ENCODE data around the gene NIPBL. TPM values are rescaled to one million over a fixed set of nuclear protein-coding genes. Genes with fewer than 3 reads are reported as not detected.

Gene NIPBL, protein sequence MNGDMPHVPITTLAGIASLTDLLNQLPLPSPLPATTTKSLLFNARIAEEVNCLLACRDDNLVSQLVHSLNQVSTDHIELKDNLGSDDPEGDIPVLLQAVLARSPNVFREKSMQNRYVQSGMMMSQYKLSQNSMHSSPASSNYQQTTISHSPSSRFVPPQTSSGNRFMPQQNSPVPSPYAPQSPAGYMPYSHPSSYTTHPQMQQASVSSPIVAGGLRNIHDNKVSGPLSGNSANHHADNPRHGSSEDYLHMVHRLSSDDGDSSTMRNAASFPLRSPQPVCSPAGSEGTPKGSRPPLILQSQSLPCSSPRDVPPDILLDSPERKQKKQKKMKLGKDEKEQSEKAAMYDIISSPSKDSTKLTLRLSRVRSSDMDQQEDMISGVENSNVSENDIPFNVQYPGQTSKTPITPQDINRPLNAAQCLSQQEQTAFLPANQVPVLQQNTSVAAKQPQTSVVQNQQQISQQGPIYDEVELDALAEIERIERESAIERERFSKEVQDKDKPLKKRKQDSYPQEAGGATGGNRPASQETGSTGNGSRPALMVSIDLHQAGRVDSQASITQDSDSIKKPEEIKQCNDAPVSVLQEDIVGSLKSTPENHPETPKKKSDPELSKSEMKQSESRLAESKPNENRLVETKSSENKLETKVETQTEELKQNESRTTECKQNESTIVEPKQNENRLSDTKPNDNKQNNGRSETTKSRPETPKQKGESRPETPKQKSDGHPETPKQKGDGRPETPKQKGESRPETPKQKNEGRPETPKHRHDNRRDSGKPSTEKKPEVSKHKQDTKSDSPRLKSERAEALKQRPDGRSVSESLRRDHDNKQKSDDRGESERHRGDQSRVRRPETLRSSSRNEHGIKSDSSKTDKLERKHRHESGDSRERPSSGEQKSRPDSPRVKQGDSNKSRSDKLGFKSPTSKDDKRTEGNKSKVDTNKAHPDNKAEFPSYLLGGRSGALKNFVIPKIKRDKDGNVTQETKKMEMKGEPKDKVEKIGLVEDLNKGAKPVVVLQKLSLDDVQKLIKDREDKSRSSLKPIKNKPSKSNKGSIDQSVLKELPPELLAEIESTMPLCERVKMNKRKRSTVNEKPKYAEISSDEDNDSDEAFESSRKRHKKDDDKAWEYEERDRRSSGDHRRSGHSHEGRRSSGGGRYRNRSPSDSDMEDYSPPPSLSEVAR (N-terminal part only)
- total RNA-seq (26.5 and 34.2 TPM in 2 replicates), polyA plus RNA-seq (24.6 and 30.8 TPM in 2 replicates), polyA minus RNA-seq (ENCODE audit: low replicate concordance) (26.6 and 28.5 TPM in 2 replicates)
- 12.5 and 15.5 TPM in 2 replicates for polyA plus RNA-seq (2012)

GRCh38 chr5:36876299-36876964 lies at the start of gene NIPBL:
TSS of gene NIPBL (plus strand) at chr5:36876769. CDS start at chr5:36953697, 76,928 bp downstream.
- Histone ChIP-seq H3K4me2 (ENCODE audit: extremely low read depth, insufficient read depth, low read length) (peak within 1 kb of the TSS; percentile 99), H3K4me3 (replicated peaks in 1 of 4; ENCODE audit: control extremely low read depth in 1 of 4, insufficient read depth in 1 of 4, low read depth in 3 of 4, low read length in 4 of 4) (peak within 1 kb of the TSS; percentile 81 to 97 (median 90)), H3K4me1 (ENCODE audit: control insufficient read depth, extremely low read depth, insufficient read depth, low read length) (peaks cover 3% of the 10 kb centered on the region), H3K36me3 (ENCODE audit: control insufficient read depth, insufficient read depth, low read length) (no peaks in the 10 kb centered on the region), H4K20me1 (ENCODE audit: control insufficient read depth, extremely low read depth, insufficient read depth, low read length) (no peaks in the 10 kb centered on the region), H2AFZ (ENCODE audit: low read length) (peak within 1 kb of the TSS; percentile 98), H3K79me2 (ENCODE audit: control insufficient read depth, insufficient read depth, low read length) (peaks cover 93% of the 10 kb centered on the region), H3K9me3 (ENCODE audit: control insufficient read depth, insufficient read depth, low read depth, low read length) (no peaks in the 10 kb centered on the region), H3K27ac (ENCODE audit: insufficient read depth, low read length) (peak within 1 kb of the TSS; percentile 96), H3K27me3 (ENCODE audit: control insufficient read depth, insufficient read depth, low read length) (no peaks in the 10 kb centered on the region), H3K9ac (ENCODE audit: insufficient read depth, low read length) (peak within 1 kb of the TSS; percentile 97)
- DNase-seq (ENCODE audit: low read depth in 2 of 2) = peak; percentile 94
- TF ChIP-seq, protein P1, sequence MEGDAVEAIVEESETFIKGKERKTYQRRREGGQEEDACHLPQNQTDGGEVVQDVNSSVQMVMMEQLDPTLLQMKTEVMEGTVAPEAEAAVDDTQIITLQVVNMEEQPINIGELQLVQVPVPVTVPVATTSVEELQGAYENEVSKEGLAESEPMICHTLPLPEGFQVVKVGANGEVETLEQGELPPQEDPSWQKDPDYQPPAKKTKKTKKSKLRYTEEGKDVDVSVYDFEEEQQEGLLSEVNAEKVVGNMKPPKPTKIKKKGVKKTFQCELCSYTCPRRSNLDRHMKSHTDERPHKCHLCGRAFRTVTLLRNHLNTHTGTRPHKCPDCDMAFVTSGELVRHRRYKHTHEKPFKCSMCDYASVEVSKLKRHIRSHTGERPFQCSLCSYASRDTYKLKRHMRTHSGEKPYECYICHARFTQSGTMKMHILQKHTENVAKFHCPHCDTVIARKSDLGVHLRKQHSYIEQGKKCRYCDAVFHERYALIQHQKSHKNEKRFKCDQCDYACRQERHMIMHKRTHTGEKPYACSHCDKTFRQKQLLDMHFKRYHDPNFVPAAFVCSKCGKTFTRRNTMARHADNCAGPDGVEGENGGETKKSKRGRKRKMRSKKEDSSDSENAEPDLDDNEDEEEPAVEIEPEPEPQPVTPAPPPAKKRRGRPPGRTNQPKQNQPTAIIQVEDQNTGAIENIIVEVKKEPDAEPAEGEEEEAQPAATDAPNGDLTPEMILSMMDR (conservative IDR thresholded peaks at IDR 0.05 in 1 of 2, IDR thresholded peaks at IDR 0.05 in 1 of 2; ENCODE audit: low read depth in 1 of 2, low read length in 2 of 2) = no peak
- no peak for TF ChIP-seq EZH2 (IDR thresholded peaks at IDR 0.05; ENCODE audit: low read length, missing control alignments)

GRCh38 chr5:36832274-36832673 lies 44.3 kb upstream of the NIPBL start:
- TF ChIP-seq EZH2 (IDR thresholded peaks at IDR 0.05; ENCODE audit: low read length, missing control alignments) = no peak
- TF ChIP-seq, protein P1 (conservative IDR thresholded peaks at IDR 0.05 in 1 of 2, IDR thresholded peaks at IDR 0.05 in 1 of 2; ENCODE audit: low read depth in 1 of 2, low read length in 2 of 2) = no peak
- Histone ChIP-seq H3K36me3 (ENCODE audit: control insufficient read depth, insufficient read depth, low read length) (no peaks in the 10 kb centered on the region), H3K4me1 (ENCODE audit: control insufficient read depth, extremely low read depth, insufficient read depth, low read length) (no peaks in the 10 kb centered on the region), H3K27me3 (ENCODE audit: control insufficient read depth, insufficient read depth, low read length) (peaks cover 3% of the 10 kb centered on the region), H3K4me2 (ENCODE audit: extremely low read depth, insufficient read depth, low read length) (no peak overlapping the region), H3K4me3 (replicated peaks in 1 of 4; ENCODE audit: control extremely low read depth in 1 of 4, insufficient read depth in 1 of 4, low read depth in 3 of 4, low read length in 4 of 4) (no peak overlapping the region), H3K9me3 (ENCODE audit: control insufficient read depth, insufficient read depth, low read depth, low read length) (no peaks in the 10 kb centered on the region), H4K20me1 (ENCODE audit: control insufficient read depth, extremely low read depth, insufficient read depth, low read length) (no peaks in the 10 kb centered on the region), H3K9ac (ENCODE audit: insufficient read depth, low read length) (no peak overlapping the region), H3K27ac (ENCODE audit: insufficient read depth, low read length) (no peak overlapping the region), H2AFZ (ENCODE audit: low read length) (no peak overlapping the region), H3K79me2 (ENCODE audit: control insufficient read depth, insufficient read depth, low read length) (no peaks in the 10 kb centered on the region)
- no peak for DNase-seq (ENCODE audit: low read depth in 2 of 2)
